ENCODE measurements around the gene NTRK3. TPM values are rescaled to one million over a fixed set of nuclear protein-coding genes. Genes with fewer than 3 reads are reported as not detected.

NTRK3 gene
- total and polyA plus RNA-seq, 2 experiments from 2014 or later: not detected

DNA sequence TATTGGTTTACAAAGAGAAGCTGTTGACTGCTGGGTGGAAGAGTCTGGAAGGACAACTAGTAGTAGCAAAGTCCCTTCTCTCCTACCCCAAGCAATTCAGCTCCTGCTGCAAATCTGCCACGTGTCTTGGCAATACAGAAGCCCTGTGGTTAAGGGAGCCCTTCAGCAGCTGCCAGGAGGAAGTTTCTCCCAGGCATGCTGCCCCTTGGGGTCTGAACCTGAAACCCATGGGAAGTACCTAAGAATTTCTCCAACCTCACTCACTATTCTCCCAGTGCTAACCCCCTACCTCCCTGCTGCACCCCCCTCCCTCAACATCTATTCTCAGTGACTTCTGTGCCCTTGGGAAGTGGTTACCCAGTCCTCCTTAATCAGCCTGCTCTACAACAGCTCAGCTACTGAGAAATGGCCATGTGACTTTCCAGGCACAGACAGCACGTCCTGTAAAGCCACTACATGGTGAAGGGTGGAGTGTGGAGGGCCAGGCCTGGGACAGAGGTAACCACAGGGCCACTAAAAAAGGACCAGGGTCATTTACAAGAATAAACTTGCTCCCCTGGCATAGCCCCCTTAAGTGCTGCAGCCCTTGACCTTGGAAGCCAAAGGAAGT, 316.6 kb downstream of the NTRK3 start:
- no peak for DNase-seq
- H3K9me2 ChIP-seq (ENCODE audit: insufficient read depth): no peaks in the 10 kb centered on the region
- no peaks in the 10 kb centered on the region for H4K20me1 ChIP-seq (ENCODE audit: insufficient read depth)
- H2AFZ ChIP-seq: no peak overlapping the region
- in situ Hi-C loops (cut with MboI): no loop called here
- H3K4me3 ChIP-seq: no peak overlapping the region
- H3K9ac ChIP-seq: no peak overlapping the region
- H3K4me1 ChIP-seq (ENCODE audit: insufficient read depth): no peaks in the 10 kb centered on the region
- no peaks in the 10 kb centered on the region for H3K9me3 ChIP-seq (ENCODE audit: low read depth)
- H3K36me3 ChIP-seq (ENCODE audit: low read depth): no peaks in the 10 kb centered on the region
- H3K4me2 ChIP-seq (ENCODE audit: unreplicated experiment): no peak overlapping the region
- H3K79me2 ChIP-seq (ENCODE audit: insufficient read depth): no peaks in the 10 kb centered on the region
- H3F3A ChIP-seq (ENCODE audit: insufficient read depth): no peaks in the 10 kb centered on the region
- H3K27me3 ChIP-seq (replicated peaks; ENCODE audit: insufficient read depth): no peaks in the 10 kb centered on the region; the same call in 1 of the 2 replicates
- H3K27ac ChIP-seq: no peak overlapping the region
- no peak for TF ChIP-seq EZH2 (IDR thresholded peaks at IDR 0.05; ENCODE audit: insufficient read depth, poor library complexity, severe bottlenecking)
- no peak for TF ChIP-seq EZH2phosphoT487 (IDR thresholded peaks at IDR 0.05; ENCODE audit: insufficient read depth, low read depth)
- WGBS, 2 experiments (ENCODE audit: low coverage in 1 of 2, low lambda C conversion rate in 2 of 2, missing lambda C conversion rate in 2 of 2): 19 to 34% methylated on average over 2 of the region's 2 CpGs

DNA sequence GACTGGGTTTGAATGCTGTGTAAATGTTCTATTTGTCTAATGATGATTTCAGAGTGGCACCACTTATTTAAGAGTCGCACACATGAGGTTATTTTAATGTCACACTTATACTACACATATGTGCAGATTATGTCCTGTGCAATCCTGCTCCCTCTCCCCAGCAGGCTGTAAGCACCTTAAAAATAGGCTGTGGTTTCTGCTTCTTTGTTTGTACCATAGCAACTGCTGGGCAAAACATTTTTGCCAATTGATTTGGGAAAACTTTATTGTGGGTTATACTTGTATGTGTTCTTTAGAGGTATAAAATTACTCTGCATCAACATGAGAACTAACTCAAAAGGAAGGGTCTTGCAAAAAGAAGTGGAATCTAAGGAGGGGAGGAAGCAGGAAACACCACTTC, 318.5 kb downstream of the NTRK3 start:
- no peak overlapping the region for H3K9ac ChIP-seq
- H4K20me1 ChIP-seq (ENCODE audit: insufficient read depth): no peaks in the 10 kb centered on the region
- no peak overlapping the region for H2AFZ ChIP-seq

DNA sequence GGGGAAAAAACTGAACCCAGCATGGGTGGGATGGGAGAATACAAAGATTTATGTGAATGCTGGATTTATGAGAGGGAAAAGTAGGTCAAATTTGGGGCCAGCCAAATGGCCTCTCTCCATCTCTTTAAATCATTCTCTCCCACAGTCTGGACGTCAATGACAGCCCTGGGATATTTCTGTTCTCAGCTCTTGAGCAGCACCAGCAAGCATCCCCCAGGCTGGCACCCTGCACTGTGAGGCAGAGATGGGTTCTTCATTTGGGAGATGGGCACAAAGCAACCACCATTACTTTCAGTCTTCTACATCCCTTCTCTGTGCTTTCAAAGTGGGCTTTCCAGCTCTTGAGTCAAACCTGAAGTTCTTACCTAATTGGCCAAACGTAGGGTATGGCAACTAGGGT, 321.0 kb downstream of the NTRK3 start:
- H3K4me1 ChIP-seq (ENCODE audit: insufficient read depth): no peaks in the 10 kb centered on the region
- H3K9me2 ChIP-seq (ENCODE audit: insufficient read depth): no peaks in the 10 kb centered on the region
- TF ChIP-seq EZH2phosphoT487 (IDR thresholded peaks at IDR 0.05; ENCODE audit: insufficient read depth, low read depth) (no peak), EZH2 (IDR thresholded peaks at IDR 0.05; ENCODE audit: insufficient read depth, poor library complexity, severe bottlenecking) (no peak)
- no peak overlapping the region for H2AFZ ChIP-seq
- H3F3A ChIP-seq (ENCODE audit: insufficient read depth): no peaks in the 10 kb centered on the region
- H3K27ac ChIP-seq: no peak overlapping the region
- in situ Hi-C loops (cut with MboI): no loop called here
- H3K79me2 ChIP-seq (ENCODE audit: insufficient read depth): no peaks in the 10 kb centered on the region
- H3K9me3 ChIP-seq (ENCODE audit: low read depth): no peaks in the 10 kb centered on the region
- WGBS, 2 experiments (ENCODE audit: low coverage in 1 of 2, low lambda C conversion rate in 2 of 2, missing lambda C conversion rate in 2 of 2): 7% methylated on average over 2 of the region's 2 CpGs
- H3K4me3 ChIP-seq: no peak overlapping the region
- H3K36me3 ChIP-seq (ENCODE audit: low read depth): no peaks in the 10 kb centered on the region
- no peak for DNase-seq
- no peaks in the 10 kb centered on the region for H4K20me1 ChIP-seq (ENCODE audit: insufficient read depth)
- no peak overlapping the region for H3K9ac ChIP-seq
- H3K27me3 ChIP-seq (replicated peaks; ENCODE audit: insufficient read depth): no peaks in the 10 kb centered on the region
- H3K4me2 ChIP-seq (ENCODE audit: unreplicated experiment): no peak overlapping the region

More for the DNA sequence above, 318.5 kb downstream of the NTRK3 start:
- no peak overlapping the region for H3K4me2 ChIP-seq (ENCODE audit: unreplicated experiment)
- no peak overlapping the region for H3K27ac ChIP-seq
- H3K36me3 ChIP-seq (ENCODE audit: low read depth): no peaks in the 10 kb centered on the region
- in situ Hi-C loops (cut with MboI): no loop called here
- no peaks in the 10 kb centered on the region for H3K79me2 ChIP-seq (ENCODE audit: insufficient read depth)
- TF ChIP-seq EZH2 (IDR thresholded peaks at IDR 0.05; ENCODE audit: insufficient read depth, poor library complexity, severe bottlenecking) (no peak), EZH2phosphoT487 (IDR thresholded peaks at IDR 0.05; ENCODE audit: insufficient read depth, low read depth) (no peak)
- H3K9me2 ChIP-seq (ENCODE audit: insufficient read depth): no peaks in the 10 kb centered on the region
- no peak overlapping the region for H3K4me3 ChIP-seq
- H3F3A ChIP-seq (ENCODE audit: insufficient read depth): no peaks in the 10 kb centered on the region
- no peak for DNase-seq
- no peaks in the 10 kb centered on the region for H3K4me1 ChIP-seq (ENCODE audit: insufficient read depth)
- no peaks in the 10 kb centered on the region for H3K27me3 ChIP-seq (replicated peaks; ENCODE audit: insufficient read depth)
- no peaks in the 10 kb centered on the region for H3K9me3 ChIP-seq (ENCODE audit: low read depth)
- 61 to 64% methylated on average over 1 of the region's 1 CpG for WGBS, 2 experiments (ENCODE audit: low coverage in 1 of 2, low lambda C conversion rate in 2 of 2, missing lambda C conversion rate in 2 of 2)

DNA sequence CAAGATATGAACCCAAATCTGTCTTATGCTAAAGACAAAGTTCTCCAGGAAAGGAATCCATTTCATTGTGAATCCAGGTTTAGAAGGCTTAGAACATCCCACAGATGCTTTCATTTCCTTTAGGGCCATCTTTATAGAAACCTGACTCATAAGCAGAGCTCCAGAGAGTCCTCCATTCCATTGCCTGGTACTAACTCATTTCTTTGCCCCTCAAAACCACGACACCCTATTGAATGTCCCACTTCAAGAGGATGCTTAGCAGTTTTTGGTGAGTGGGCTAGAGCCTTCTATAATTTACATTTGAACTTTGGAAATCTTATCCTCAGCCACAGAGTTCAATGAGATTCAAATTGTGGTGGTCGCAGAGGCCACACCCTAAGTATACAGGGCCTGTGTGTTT, 325.0 kb downstream of the NTRK3 start:
- DNase-seq: no peak
- H3K9me3 ChIP-seq (ENCODE audit: low read depth): no peaks in the 10 kb centered on the region

More for the DNA sequence above, 325.0 kb downstream of the NTRK3 start:
- TF ChIP-seq EZH2 (IDR thresholded peaks at IDR 0.05; ENCODE audit: insufficient read depth, poor library complexity, severe bottlenecking) (no peak), EZH2phosphoT487 (IDR thresholded peaks at IDR 0.05; ENCODE audit: insufficient read depth, low read depth) (no peak)
- H3K79me2 ChIP-seq (ENCODE audit: insufficient read depth): no peaks in the 10 kb centered on the region
- no peaks in the 10 kb centered on the region for H3K27me3 ChIP-seq (replicated peaks; ENCODE audit: insufficient read depth)
- WGBS, 2 experiments (ENCODE audit: low coverage in 1 of 2, low lambda C conversion rate in 2 of 2, missing lambda C conversion rate in 2 of 2): 30 to 31% methylated on average over 2 of the region's 2 CpGs
- H3K9me2 ChIP-seq (ENCODE audit: insufficient read depth): no peaks in the 10 kb centered on the region
- H3F3A ChIP-seq (ENCODE audit: insufficient read depth): no peaks in the 10 kb centered on the region
- no peaks in the 10 kb centered on the region for H3K4me1 ChIP-seq (ENCODE audit: insufficient read depth)
- no peak overlapping the region for H3K9ac ChIP-seq
- no peak overlapping the region for H2AFZ ChIP-seq
- in situ Hi-C loops (cut with MboI): no loop called here
- H3K27ac ChIP-seq: no peak overlapping the region
- H3K4me3 ChIP-seq: no peak overlapping the region
- H4K20me1 ChIP-seq (ENCODE audit: insufficient read depth): no peaks in the 10 kb centered on the region
- H3K4me2 ChIP-seq (ENCODE audit: unreplicated experiment): no peak overlapping the region
- H3K36me3 ChIP-seq (ENCODE audit: low read depth): no peaks in the 10 kb centered on the region
